ENCODE data around the gene CANT1. TPM values are rescaled to one million over a fixed set of nuclear protein-coding genes. Genes with fewer than 3 reads are reported as not detected.

CANT1 gene
- total RNA-seq, 1 donor from 2014 or later, result 39.3 TPM

DNA sequence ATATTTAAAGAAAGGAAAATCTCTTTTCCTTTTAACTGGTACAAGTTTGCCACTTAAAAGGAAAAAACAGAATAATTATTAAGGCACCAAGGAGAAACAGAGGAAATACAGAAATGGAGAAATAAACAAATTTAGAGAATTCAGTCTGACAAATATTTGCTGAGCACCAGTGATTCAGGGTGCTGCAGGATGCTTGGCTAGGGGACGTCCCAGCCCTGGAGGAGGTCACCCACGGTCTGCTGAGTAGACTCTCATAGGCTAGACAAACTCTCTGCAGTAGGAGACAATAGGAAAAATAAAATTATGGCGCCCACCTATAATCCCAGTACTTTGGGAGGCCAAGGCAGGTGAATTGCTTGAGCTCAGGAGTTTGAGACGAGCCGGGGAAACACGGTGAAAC, 30.3 kb upstream of the CANT1 start:
- H3K4me1 Mint-ChIP-seq, result no peaks in the 10 kb centered on the region
- no peak for ATAC-seq (ENCODE audit: low read depth)
- no peak for DNase-seq
- ChIA-PET CTCF (interaction anchor here (1.1 kb wide), 1 partner anchor 35 kb away, joined by 3 read pairs; the partner anchor contains the start of gene ENGASE), POLR2A (no interaction called here)
- H3K9me3 Mint-ChIP-seq, result no peaks in the 10 kb centered on the region
- H3K4me3 Mint-ChIP-seq, result no peak overlapping the region
- peaks cover 6% of the 10 kb centered on the region for H3K27me3 Mint-ChIP-seq
- no peaks in the 10 kb centered on the region for H3K36me3 Mint-ChIP-seq (ENCODE audit: low read depth)
- TF ChIP-seq, protein P1, sequence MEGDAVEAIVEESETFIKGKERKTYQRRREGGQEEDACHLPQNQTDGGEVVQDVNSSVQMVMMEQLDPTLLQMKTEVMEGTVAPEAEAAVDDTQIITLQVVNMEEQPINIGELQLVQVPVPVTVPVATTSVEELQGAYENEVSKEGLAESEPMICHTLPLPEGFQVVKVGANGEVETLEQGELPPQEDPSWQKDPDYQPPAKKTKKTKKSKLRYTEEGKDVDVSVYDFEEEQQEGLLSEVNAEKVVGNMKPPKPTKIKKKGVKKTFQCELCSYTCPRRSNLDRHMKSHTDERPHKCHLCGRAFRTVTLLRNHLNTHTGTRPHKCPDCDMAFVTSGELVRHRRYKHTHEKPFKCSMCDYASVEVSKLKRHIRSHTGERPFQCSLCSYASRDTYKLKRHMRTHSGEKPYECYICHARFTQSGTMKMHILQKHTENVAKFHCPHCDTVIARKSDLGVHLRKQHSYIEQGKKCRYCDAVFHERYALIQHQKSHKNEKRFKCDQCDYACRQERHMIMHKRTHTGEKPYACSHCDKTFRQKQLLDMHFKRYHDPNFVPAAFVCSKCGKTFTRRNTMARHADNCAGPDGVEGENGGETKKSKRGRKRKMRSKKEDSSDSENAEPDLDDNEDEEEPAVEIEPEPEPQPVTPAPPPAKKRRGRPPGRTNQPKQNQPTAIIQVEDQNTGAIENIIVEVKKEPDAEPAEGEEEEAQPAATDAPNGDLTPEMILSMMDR (IDR thresholded peaks at IDR 0.05), result no peak
- no peak overlapping the region for H3K27ac Mint-ChIP-seq
- intact Hi-C loops (cut with micrococcal nuclease), result no loop called here

GRCh38 chr17:79039171-79039570, 29.6 kb upstream of the CANT1 start:
- CTCF ChIA-PET, result no interaction called here
- no peak for DNase-seq

GRCh38 chr17:79038545-79039135, 29.1 kb upstream of the CANT1 start:
- Mint-ChIP-seq H3K27me3 (peaks cover 4% of the 10 kb centered on the region), H3K4me1 (no peaks in the 10 kb centered on the region), H3K36me3 (ENCODE audit: low read depth) (no peaks in the 10 kb centered on the region), H3K4me3 (no peak overlapping the region), H3K9me3 (no peaks in the 10 kb centered on the region), H3K27ac (no peak overlapping the region)
- CTCF ChIA-PET, result no interaction called here
- intact Hi-C loops (cut with micrococcal nuclease), result no loop called here
- ATAC-seq (ENCODE audit: low read depth) (no peak), DNase-seq (no peak)
- TF ChIP-seq, protein P1 (IDR thresholded peaks at IDR 0.05), result no peak
- POLR2A ChIA-PET, result no interaction called here

More at GRCh38 chr17:79039171-79039570, 29.6 kb upstream of the CANT1 start:
- ATAC-seq (ENCODE audit: low read depth), result no peak
- TF ChIP-seq, protein P1 (IDR thresholded peaks at IDR 0.05), result no peak
- Mint-ChIP-seq H3K9me3 (no peaks in the 10 kb centered on the region), H3K4me3 (no peak overlapping the region), H3K4me1 (no peaks in the 10 kb centered on the region), H3K27ac (no peak overlapping the region), H3K36me3 (ENCODE audit: low read depth) (no peaks in the 10 kb centered on the region), H3K27me3 (peaks cover 3% of the 10 kb centered on the region)
- intact Hi-C loops (cut with micrococcal nuclease), result no loop called here
- POLR2A ChIA-PET, result no interaction called here

GRCh38 chr17:79036596-79036995, 27.0 kb upstream of the CANT1 start:
- POLR2A ChIA-PET, result no interaction called here
- no peak overlapping the region for H3K4me3 Mint-ChIP-seq
- intact Hi-C loops (cut with micrococcal nuclease), result no loop called here

GRCh38 chr17:79036181-79036580, 26.6 kb upstream of the CANT1 start:
- ATAC-seq (ENCODE audit: low read depth) (no peak), DNase-seq (no peak)
- peaks cover 15% of the 10 kb centered on the region for H3K27me3 Mint-ChIP-seq
- TF ChIP-seq, protein P1 (IDR thresholded peaks at IDR 0.05), result no peak
- no peaks in the 10 kb centered on the region for H3K36me3 Mint-ChIP-seq (ENCODE audit: low read depth)
- intact Hi-C loops (cut with micrococcal nuclease), result no loop called here
- H3K4me3 Mint-ChIP-seq, result no peak overlapping the region
- no peaks in the 10 kb centered on the region for H3K9me3 Mint-ChIP-seq
- no peak overlapping the region for H3K27ac Mint-ChIP-seq
- H3K4me1 Mint-ChIP-seq, result no peaks in the 10 kb centered on the region
- ChIA-PET CTCF (interaction anchor here (1.5 kb wide), 1 partner anchor 9 kb away, joined by 6 read pairs; no protein-coding TSS in a partner anchor), POLR2A (no interaction called here)

More at GRCh38 chr17:79036596-79036995, 27.0 kb upstream of the CANT1 start:
- Mint-ChIP-seq H3K27me3 (peaks cover 11% of the 10 kb centered on the region), H3K9me3 (no peaks in the 10 kb centered on the region), H3K36me3 (ENCODE audit: low read depth) (no peaks in the 10 kb centered on the region), H3K4me1 (no peaks in the 10 kb centered on the region), H3K27ac (no peak overlapping the region)
- CTCF ChIA-PET, result interaction anchor here (1.5 kb wide), 1 partner anchor 9 kb away, joined by 6 read pairs; no protein-coding TSS in a partner anchor
- TF ChIP-seq, protein P1 (IDR thresholded peaks at IDR 0.05), result no peak
- no peak for ATAC-seq (ENCODE audit: low read depth)
- DNase-seq, result no peak
